Measurements from ENCODE around the gene MAPT.

DNA sequence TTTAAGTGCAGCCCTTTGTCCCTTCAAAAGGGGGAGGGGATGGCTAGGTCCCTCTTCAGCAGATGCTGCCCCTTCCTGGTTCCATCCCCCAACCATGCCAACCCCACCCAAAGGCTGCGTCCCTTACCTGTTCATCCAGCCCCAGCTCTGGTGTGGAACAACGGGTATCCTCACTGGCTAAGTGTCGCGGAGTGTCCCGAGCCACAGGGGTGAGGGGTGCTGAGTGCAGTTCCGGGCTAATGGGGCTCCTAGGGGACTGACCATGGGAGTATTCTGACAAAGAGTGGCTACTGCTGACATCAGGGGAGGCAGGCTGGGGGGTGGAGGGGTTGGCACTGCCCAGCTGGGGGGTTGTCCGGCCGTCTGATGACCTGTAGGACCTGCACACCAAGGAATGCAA, 137.6 kb downstream of the MAPT start:
- TF ChIP-seq, protein P1, sequence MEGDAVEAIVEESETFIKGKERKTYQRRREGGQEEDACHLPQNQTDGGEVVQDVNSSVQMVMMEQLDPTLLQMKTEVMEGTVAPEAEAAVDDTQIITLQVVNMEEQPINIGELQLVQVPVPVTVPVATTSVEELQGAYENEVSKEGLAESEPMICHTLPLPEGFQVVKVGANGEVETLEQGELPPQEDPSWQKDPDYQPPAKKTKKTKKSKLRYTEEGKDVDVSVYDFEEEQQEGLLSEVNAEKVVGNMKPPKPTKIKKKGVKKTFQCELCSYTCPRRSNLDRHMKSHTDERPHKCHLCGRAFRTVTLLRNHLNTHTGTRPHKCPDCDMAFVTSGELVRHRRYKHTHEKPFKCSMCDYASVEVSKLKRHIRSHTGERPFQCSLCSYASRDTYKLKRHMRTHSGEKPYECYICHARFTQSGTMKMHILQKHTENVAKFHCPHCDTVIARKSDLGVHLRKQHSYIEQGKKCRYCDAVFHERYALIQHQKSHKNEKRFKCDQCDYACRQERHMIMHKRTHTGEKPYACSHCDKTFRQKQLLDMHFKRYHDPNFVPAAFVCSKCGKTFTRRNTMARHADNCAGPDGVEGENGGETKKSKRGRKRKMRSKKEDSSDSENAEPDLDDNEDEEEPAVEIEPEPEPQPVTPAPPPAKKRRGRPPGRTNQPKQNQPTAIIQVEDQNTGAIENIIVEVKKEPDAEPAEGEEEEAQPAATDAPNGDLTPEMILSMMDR (IDR thresholded peaks at IDR 0.05; ENCODE audit: borderline replicate concordance, extremely low read depth, low read length, poor library complexity, severe bottlenecking): no peak
- no peak for TF ChIP-seq EZH2 (IDR thresholded peaks at IDR 0.05; ENCODE audit: borderline replicate concordance, low read depth, low read length, severe bottlenecking)
